ENCODE results near the gene TMEM270.

TMEM270 gene

DNA sequence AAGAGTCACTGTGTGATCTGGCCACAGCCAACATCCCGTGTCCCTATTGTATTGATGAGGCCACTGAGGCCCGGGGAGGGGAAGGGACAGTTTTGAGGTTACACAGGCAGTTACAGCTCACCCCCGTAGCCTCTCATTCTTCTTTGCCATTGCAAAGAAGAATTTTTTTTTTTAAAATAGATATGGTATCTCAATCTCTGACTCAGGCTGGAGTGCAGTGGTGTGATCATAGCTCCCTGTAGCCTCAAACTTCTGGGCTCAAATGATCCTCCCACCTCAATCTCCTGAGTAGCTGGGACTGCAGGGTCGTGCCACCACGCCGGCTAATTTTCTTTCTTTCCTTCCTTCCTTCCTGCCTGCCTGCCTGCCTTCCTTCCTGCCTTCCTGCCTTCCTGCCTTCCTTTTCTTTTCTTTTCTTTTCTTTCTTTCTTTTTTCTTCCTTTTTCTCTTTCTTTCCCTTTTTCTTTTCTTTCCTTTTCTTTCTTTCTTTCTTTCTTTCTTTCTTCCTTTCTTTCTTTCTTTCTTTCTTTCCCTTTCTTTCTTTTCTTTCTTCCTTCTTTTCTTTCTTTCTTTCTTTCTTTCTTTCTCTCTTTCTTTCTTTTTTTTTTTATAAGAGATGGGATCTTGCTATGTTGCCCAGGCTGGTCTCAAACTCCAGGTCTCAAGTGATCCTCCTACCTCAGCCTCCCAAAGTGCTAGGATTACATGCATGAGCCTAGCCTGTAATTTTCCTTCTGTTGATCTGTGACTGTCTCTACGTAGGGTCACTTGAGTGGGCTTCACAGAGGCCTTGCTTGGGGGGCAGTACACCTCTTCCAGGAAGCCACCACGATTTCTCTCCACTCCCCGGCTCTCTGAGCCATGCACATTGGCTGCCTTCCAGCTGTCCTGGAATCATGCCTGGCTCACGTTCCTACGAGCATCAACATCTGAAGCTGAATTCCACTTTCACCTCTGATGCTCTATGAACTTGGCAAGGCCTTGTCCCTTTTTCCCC is 31.3 kb downstream of the TMEM270 start:
- no peak overlapping the region for H3K4me3 ChIP-seq (ENCODE audit: low read depth, low read length)
- TF ChIP-seq, protein P1, sequence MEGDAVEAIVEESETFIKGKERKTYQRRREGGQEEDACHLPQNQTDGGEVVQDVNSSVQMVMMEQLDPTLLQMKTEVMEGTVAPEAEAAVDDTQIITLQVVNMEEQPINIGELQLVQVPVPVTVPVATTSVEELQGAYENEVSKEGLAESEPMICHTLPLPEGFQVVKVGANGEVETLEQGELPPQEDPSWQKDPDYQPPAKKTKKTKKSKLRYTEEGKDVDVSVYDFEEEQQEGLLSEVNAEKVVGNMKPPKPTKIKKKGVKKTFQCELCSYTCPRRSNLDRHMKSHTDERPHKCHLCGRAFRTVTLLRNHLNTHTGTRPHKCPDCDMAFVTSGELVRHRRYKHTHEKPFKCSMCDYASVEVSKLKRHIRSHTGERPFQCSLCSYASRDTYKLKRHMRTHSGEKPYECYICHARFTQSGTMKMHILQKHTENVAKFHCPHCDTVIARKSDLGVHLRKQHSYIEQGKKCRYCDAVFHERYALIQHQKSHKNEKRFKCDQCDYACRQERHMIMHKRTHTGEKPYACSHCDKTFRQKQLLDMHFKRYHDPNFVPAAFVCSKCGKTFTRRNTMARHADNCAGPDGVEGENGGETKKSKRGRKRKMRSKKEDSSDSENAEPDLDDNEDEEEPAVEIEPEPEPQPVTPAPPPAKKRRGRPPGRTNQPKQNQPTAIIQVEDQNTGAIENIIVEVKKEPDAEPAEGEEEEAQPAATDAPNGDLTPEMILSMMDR (IDR thresholded peaks at IDR 0.05; ENCODE audit: low read depth, low read length): no peak

GRCh38 chr7:73893342-73894101 is 32.6 kb downstream of the TMEM270 start:
- no peak overlapping the region for H3K4me3 ChIP-seq (ENCODE audit: low read depth, low read length)
- TF ChIP-seq, protein P1 (IDR thresholded peaks at IDR 0.05; ENCODE audit: low read depth, low read length): no peak

GRCh38 chr7:73894166-73894565 is 33.2 kb downstream of the TMEM270 start:
- H3K4me3 ChIP-seq (ENCODE audit: low read depth, low read length): no peak overlapping the region
- TF ChIP-seq, protein P1 (IDR thresholded peaks at IDR 0.05; ENCODE audit: low read depth, low read length): no peak

DNA sequence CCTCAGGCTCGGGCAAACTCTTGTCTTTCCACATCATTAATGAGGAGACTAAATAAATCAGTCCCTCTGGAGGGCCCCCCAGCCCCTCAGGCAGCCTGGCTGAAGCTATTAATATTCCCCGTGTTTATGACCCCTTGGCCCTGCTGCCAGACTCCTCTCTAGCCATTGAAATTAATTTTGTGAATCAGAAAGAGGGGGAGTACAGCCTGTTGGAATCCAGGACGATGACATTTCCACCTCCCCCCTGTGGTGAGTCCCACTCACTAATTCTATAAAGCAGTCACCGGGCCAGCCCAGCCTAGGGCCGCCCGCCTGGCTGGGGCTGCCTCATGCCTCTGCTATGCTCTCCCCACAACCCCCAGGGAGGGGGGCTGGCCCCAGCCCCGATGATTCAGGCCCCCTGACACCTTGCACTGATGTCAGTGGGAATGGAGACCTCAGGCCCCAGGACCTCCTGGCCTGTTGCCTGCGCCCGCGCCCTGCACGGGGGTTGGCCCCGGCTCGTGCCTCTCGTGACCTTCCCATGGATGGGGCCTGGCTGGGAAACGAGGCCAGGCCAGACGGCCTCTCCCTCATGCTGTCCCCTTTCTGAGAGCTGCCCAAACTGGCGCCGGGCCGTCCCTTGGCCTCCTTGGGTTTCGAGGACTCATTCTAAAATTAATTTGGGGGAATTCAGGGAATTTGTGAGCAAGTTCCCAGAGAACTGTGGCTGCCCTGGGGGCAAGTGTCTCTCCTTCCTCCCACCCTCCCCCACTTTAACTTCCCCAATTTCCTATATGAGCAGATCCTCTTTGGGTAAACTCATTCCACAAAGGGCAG is 34.0 kb downstream of the TMEM270 start:
- TF ChIP-seq, protein P1 (IDR thresholded peaks at IDR 0.05; ENCODE audit: low read depth, low read length): no peak
- H3K4me3 ChIP-seq (ENCODE audit: low read depth, low read length): no peak overlapping the region

DNA sequence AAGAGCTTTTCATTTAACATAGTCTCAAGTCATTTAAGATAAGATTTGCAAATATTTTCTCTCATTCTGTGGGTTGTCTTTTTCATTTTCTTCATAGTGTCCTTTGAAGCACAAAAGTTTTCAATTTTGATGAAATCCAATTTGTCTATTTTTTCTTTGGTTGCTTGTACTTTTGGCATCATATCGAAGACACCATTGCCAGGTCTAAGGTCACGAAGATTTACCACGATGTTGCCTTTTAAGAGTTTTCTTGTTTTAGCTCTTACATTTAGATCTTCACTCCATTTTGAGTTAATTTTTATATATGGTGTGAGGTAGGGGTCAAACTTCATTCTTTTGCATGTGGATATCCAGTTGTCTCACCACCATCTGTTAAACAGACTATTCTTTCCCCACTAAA is 34.7 kb downstream of the TMEM270 start:
- TF ChIP-seq, protein P1 (IDR thresholded peaks at IDR 0.05; ENCODE audit: low read depth, low read length): no peak
- H3K4me3 ChIP-seq (ENCODE audit: low read depth, low read length): no peak overlapping the region

DNA sequence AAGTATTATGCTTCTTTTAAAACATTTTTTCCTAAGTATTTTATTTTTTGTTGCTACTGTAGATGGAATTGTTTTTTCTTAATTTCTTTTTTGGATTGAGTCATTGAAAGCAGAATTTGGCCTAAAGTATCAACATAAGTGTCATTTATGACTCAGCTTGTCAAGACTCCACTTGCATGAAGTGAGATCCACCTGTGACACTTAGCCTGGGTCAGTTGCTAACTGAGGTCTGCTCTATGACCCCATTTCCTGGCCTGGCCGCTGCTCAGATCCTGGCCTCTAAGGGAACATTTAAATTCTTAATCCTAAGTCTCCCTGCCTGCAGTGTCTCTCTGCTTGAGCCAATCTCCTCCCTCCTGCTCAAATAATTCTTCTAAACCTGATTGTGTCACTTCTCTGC is 35.5 kb downstream of the TMEM270 start:
- no peak overlapping the region for H3K4me3 ChIP-seq (ENCODE audit: low read depth, low read length)
- TF ChIP-seq, protein P1 (IDR thresholded peaks at IDR 0.05; ENCODE audit: low read depth, low read length): no peak

Measured in WI38 (cell line).